NB4 (cell line): ENCODE measurements around the gene NPIPB8.
"Not testable (repeated sequence)": the region's sequence is repeated elsewhere in the genome, so short reads cannot be mapped to it uniquely, and the experiment has no call there.

Source experiments
- CTCF ChIP-seq: IDR thresholded peaks from one replicate; pipeline ENCODE4 v1.5.1; 2012; ENCODE audit warnings: low read depth, low read length
- MYC ChIP-seq: IDR thresholded peaks from 2 replicates; pipeline ENCODE4 v1.6.1; 2011; ENCODE audit warnings: low read depth, low read length

GRCh38 chr16:28667480-28667879 is 29.6 kb downstream of the NPIPB8 start:
- not testable (repeated sequence) for TF ChIP-seq MYC, CTCF
